Mucosa of gallbladder (tissue), 1 donor: ENCODE results near the gene DAO. TPM values are rescaled to one million over a fixed set of nuclear protein-coding genes. Genes with fewer than 3 reads are reported as not detected.
A peak's percentile ranks its signal among the peaks of the same experiment; 100 is the strongest.

Experiments
- DNase-seq: peaks from one replicate; pipeline ENCODE4 v3.0.0-alpha.2; 2020; ENCODE audit warnings: low spot score
- total RNA-seq: library from RNA; stranded (reverse); gene quantifications from one replicate; pipeline ENCODE4 v1.2.1, GENCODE V29; 2021
- donor health status: DM: no; HTN: no; CAD: no.

DAO gene
- total RNA-seq, 1 donor from 2014 or later = not detected

DNA sequence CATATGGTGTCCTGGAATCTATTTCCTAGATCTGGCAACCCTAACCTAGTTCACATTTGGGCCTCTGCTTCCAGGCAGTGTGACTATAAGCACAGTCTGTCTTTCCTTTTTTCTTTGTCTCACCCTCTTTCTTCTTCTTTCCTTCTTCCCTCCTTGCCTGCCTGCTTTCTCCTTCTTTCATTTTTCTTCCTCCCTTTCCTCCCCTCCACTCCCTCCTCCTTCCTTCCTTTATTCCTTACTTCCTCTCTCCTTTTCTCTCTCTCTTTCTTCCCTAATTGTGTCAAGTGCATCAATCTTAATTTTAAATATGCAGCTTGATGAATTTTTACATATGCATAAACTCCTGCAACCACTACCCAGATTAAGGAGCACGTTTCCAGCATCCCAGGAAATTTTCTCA lies 4.6 kb upstream of the DAO start:
- no peak for DNase-seq

DNA sequence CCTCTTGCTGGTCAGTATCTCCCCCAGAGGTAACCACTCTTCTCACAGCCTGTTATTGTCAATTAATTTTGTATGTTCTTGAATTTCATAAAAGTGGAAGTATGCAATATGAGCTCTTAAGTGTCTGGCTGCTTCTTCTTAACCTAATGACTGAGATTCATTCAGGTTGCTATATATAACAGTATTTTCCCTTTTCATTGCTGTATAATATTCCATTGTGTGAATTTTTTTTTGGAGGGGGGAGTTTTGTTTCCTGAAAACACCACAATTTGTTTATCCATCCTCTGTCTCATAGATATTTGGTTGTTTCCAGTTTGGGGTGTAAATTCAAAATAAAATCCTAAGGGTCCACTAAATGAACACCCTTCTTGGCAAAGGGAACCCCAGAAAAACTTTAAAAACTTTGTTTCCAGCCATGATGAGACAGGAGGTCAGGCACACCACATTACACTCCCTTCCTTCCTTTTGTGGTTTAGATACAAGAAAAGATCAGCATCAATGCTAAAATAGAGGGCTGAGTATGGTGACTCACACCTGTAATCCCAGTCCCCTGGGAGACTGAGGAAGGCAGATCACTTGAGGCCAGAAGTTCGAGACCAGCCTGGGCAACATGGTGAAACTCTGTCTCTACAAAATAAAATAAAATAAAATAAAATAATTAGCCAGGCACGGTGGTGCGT lies 4.1 kb upstream of the DAO start:
- no peak for DNase-seq

DNA sequence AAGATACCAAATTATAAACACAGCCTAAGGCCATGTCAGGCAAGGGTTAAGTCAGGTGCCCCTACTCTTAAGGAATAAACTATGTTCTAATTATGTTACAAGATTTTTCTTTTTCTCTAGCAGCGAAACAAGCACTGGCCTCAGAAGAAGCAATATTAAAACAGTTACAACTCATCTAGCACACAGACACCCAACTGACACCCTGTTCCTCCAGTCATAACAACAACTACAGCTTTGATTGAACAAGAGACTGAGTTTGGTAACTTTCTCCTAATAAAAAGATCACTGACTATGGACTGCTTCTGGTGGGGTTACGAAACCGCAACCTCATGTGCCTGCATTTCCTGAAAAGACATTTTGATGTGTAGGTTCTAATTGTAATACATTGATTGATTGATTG lies 3.3 kb upstream of the DAO start:
- DNase-seq = no peak

DNA sequence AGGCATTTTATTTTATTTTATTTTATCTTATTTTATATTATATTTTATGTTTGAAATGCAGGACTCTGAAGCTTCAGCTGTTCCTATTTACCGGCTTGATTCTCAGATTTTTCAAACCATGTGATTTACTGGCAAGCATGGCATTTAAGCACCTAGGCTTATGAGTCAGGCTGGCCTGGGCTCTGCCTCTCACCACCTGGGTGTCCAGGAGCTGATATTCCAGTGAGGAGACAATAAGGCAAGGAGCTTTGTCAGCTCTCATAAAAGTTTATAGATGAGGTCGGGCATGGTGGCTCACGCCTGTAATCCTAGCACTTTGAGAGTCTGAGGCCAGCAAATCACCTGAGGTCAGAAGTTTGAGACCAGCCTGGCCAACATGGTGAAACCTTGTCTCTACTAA lies 2.1 kb downstream of the DAO start:
- no peak for DNase-seq

- peak; percentile 53 for DNase-seq
These were observed 4.5 kb downstream of the DAO start for GRCh38 chr12:108884116-108885012.

- DNase-seq = no peak
These were observed 7.2 kb downstream of the DAO start for GRCh38 chr12:108886873-108887629.

DNA sequence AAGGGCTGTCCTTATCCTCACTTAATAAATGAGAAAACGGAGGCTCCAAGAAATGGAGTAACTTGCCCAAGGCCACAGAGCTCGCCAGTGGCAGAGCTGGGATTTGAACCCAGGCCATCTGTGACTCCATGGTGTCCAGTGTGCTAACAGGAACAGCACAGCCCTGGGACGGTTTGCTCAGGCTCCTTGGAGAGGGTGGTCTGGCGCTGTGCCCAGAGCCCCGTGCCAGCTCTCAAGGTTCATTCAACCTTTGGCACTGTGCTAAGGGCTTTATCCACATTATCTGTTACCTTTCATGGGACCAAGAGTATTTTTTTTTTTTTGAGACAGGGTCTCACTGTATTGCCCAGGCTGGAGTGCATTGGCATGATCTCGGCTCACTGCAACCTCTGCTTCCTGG lies 8.1 kb downstream of the DAO start:
- DNase-seq = no peak

DNA sequence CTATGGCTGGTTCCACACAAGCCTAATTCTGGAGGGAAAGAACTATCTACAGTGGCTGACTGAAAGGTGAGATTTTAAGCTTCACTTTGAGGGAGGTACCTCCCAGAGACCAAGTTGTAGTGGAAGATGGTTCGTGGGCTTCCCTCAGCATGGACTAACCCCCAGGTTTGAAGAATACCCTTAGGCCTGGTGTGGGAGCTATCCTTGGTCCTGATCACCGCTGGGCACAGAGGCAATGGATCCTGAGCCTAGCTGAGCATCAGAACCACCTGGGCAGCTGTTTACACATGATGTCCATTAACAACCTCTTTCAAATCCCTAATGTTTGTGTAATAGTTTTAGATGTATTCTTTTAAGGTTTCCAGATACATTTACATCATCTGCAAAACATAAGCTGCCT lies 10.3 kb downstream of the DAO start:
- DNase-seq = no peak

DNA sequence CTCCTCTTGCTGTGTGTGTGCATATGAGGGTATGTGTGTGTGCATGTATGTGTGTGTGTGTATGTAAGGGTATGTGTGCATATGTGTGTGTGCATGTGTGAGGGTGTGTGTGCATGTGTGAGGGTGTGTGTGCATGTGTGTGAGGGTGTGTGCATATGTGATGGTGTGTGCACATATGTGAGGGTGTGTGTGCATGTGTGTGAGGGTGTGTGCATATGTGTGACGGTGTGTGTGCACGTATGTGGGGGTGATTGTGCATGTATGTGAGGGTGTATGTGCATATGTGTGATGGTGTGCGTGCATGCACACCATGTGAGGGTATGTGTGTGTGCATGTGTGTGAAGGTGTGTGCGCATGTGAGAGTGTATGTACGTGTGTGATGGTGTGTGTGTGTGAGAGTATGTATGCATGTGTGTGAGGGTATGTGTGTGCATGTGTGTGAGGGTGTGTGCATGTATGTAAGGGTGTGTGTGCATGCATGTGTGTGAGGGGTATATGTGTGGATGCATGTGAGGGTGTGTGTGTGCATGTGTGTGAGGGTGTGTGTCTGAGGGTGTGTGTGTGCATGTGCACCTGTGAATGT lies 15.4 kb downstream of the DAO start:
- DNase-seq = no peak

DNA sequence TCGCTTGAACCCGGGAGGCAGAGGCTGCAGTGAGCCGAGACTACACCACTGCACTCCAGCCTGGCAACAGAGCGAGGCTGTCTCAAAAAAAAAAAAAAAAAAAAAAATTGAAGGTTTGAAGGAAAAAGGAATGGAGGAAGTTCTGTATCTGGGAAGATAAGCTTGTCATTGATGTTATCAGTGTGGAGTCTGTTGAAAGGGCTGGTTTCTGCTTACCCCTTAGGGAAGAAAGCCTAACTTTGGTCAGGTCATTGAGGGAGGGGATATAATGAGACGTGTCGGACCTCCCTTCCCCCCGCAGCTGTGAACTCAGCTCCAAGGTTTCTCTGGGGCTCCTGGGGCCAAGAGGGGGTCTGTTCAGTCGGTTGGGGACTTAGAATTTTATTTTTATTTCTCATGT lies 16.4 kb downstream of the DAO start:
- no peak for DNase-seq

- no peak for DNase-seq
These were observed 16.9 kb downstream of the DAO start for GRCh38 chr12:108896817-108897216.

DNA sequence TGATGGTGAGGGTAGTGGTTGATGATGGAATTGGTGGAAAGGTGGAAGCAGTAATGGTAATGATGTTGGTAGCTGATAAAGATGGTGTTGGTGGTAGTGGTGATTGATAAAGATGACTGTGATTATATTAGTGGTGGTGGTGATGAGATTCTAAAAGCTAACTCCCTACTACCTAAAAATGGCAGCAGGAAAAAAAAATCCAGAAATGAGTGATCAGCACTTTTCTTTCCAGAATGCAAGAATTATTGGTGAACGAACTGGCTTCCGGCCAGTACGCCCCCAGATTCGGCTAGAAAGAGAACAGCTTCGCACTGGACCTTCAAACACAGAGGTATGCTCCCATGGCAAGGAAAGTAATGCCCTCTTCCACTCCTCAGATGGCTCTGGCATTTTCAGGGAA lies 19.3 kb downstream of the DAO start:
- no peak for DNase-seq

GRCh38 chr12:108905725-108906124 lies 25.8 kb downstream of the DAO start:
- no peak for DNase-seq

GRCh38 chr12:108906971-108907370 lies 27.1 kb downstream of the DAO start:
- no peak for DNase-seq

- no peak for DNase-seq
These were observed 28.0 kb downstream of the DAO start for GRCh38 chr12:108907839-108908351.

DNA sequence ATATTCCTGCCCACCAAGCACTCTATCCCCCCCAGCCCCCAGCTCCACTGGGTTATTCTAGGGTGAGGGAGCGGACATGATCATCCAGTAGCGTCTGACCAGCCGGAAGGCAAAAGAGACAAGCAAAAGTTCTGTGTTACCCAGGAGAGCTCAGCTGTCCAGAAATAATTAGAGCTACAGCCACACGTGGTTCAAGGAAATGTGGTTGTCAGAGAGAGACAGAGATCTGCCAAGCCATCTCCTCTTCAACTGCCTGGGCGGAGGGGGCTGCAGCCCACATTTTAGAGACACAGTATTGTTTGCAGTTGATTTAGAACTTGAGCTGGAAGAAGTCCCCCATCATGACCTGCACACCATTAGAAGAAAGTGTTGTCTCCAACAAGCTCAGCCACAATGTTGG lies 30.4 kb downstream of the DAO start:
- no peak for DNase-seq

DNA sequence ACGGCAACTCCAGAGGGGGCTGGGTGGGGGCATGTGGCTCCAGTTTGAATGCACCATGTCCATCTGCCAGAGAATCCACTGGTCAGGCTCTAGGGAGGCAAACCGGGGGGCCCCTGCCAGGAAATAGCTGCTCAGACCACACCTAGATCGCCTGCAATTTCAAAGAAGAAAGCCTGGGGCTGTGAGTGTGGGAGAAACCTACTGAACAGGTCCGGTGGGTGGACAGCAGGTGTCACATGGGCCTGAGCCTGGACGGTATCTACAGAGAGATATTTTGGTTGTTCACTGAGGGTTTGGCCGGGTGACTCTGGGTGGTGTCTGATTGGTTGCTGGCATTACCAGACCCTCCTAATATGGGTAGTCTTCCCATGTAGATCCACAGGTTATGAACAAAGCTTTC lies 32.0 kb downstream of the DAO start:
- no peak for DNase-seq

GRCh38 chr12:108912361-108912760 lies 32.5 kb downstream of the DAO start:
- DNase-seq = no peak

DNA sequence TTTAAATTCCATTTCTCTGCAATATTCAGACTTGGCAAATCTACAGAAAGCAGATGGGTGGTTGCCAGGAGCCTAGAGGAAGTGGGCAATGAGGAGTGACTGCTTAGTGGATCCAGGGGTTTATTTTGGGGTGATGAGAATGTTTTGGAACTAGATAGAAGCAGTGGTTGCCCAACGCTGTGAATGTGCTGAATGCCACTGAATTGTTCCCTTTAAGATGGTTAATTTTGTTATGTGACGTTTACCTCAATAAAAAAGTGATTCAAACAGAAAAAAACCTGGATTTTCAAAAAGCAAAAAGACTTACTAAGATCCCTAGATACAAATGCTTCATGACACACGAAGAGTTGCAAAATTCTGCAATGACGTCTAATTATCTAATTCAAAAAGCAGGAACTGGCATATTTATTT lies 34.2 kb downstream of the DAO start:
- peak; percentile 33 for DNase-seq

- DNase-seq = no peak
These were observed 35.8 kb downstream of the DAO start for GRCh38 chr12:108915632-108916133.

DNA sequence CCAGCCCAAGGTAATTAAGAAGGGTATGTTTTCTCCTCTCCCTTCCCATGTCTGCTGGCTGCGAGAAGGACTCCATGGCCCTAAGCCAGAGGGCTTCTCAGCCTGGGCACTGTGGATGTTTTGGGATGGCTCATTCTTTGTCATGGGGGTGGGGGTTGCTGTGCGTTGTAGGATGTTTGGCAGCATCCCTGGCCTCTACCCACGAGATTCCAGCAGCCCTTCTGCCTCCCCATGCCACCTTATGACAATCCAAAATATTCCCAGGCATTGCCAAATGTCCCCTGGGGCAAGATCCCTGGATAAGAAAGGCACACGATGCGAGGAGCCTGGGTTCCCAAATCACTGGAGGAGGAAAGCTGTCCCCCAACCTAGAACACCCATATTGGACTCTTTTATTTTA lies 36.4 kb downstream of the DAO start:
- DNase-seq = no peak

GRCh38 chr12:108918206-108918605 lies 38.3 kb downstream of the DAO start:
- DNase-seq = no peak
